NCI-H345 treated with DMSO at 0.1 percent for 48 hours (cell line): Measurements from ENCODE around the gene SLC35A5.
"Not testable (repeated sequence)": the region's sequence is repeated elsewhere in the genome, so short reads cannot be mapped to it uniquely, and the experiment has no call there.

Experiments
- DNase-seq: peaks from one replicate; lab custom pipeline; 2025; ENCODE audit not compliant: unreplicated experiment; lab: John Stamatoyannopoulos, UW

SLC35A5 gene, protein sequence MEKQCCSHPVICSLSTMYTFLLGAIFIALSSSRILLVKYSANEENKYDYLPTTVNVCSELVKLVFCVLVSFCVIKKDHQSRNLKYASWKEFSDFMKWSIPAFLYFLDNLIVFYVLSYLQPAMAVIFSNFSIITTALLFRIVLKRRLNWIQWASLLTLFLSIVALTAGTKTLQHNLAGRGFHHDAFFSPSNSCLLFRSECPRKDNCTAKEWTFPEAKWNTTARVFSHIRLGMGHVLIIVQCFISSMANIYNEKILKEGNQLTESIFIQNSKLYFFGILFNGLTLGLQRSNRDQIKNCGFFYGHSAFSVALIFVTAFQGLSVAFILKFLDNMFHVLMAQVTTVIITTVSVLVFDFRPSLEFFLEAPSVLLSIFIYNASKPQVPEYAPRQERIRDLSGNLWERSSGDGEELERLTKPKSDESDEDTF

DNA sequence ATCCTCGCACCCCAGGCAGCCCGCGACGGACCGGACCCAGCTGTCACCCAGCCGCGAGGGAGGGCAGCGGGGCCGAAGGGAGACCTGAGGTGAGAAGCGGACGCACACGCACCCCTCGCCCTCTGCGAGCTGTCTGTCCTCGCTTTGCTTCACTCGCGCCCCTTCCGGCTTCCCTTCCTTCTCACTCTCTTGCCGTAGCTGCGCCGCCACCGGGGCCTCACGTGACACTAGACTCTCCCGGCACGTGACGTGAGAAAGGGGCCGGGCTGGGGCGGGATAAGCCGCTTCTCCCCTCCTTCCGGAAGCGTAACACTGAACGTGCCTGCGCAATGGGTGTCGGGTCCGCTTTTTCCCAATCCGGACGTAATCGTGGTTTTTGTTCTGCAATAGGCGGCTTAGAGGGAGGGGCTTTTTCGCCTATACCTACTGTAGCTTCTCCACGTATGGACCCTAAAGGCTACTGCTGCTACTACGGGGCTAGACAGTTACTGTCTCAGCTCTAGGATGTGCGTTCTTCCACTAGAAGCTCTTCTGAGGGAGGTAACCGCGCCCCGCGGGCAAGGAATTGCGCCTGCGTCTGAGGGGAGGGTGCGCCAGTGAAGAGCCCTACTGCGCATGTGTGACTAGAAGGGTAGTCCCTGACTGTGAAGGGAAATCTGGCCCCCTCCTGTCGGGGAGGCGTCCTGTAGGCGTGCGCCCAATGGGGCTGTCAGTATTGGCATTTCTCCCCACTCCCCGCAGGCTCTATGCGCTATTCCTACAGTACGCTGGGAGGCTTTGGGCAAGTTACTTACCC, at the start of gene SLC35A5, which contains the start of gene ATG3:
SLC35A5 (plus strand) TSS at position 312 of the 796 bp plus-strand sequence. CDS start 1,359 bp downstream, outside the sequence.
ATG3 (minus strand) TSS at position 229 of the 796 bp plus-strand sequence. CDS start 434 bp downstream, outside the sequence.
- peak; percentile 89 for DNase-seq

DNA sequence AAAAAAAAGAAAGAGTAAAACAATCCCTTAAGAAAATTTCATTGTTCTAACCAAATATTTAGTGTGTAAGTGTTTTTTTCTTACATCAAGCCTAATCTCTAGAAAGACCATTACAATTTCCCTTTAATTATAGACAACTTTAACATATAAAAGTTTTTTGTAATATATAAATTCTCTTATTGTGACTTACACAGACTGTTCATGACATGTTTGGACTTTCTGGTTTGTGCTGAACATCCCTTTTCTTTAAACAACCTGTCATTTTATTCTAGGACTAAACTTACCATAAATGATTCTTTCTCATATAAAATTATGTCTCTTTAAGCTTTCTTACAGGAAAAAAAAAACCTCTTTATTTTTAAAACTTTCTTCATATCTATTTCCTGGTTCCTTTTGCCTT, 49.5 kb upstream of the SLC35A5 start:
- DNase-seq = no peak

DNA sequence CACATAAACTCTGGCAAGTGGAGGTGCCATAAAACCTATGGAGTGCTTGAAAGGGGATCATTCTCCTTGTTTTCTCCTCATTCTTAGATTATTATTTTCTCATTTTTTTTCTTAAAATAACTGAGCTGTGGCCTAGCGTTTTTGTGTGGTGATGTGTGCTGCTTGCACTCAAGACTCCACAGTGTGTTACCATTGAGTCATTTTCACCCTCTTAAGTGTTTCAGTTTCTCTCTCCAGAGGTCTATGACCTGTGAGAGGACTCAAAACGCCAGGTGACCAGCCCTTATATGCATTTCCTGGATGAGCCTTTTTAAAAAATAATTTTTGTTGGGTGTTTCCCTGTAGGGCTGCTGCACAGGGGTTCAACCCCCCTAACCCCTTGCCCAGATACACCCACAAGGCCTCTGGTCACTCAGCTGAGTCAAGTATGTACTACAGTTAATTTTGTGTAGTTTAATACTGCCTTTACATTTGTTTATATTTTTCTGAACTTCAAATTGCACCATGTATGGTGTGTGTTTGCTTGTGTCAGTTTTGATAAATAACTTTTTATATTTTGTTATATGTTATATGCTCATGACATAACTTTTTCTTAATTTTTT, 47.2 kb upstream of the SLC35A5 start:
- no peak for DNase-seq

DNA sequence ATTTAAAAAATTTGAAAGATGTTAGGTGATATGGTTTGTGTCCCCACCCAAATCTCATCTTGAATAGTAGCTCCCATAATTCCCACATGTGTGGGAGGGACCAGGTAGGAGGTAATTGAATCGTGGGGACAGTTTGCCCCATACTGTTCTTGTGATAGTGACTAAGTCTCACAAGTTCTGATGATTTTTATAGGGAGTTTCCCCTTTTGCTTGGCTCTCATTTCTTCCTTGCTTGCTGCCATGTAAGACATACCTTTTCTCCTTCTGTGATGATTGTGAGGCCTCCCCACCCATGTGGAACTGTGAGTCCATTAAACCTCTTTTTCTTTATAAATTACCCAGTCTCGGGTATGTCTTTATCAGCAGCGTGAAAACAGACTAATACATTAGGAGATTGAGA, 42.9 kb upstream of the SLC35A5 start:
- not testable (repeated sequence) for DNase-seq

DNA sequence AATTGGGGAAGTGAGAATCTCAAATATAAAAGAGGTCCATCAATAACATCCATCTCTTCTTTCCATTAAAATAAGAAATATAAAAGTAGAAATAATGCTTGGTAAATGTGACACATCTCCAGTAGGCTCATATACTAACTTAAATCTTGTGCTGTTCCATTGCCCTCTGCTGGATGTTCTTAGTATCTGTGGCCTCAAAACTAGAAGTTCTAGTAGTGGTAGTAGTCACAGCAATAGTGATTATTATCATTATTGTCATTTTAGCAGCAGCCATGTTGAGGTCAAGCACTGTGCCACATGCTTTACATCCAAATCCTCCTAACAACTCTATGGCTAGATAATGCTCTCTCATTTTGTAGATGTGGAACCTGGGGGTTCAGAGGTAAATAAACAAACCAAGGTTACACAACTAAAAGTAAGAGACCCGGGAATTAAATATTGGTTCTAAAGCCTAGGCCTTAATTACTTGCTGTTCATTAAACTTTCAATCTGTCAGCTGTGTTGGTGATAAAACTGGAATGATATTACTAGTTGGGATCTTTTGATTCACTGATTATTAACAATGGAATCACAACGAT, 42.3 kb upstream of the SLC35A5 start:
- peak; percentile 22 for DNase-seq

DNA sequence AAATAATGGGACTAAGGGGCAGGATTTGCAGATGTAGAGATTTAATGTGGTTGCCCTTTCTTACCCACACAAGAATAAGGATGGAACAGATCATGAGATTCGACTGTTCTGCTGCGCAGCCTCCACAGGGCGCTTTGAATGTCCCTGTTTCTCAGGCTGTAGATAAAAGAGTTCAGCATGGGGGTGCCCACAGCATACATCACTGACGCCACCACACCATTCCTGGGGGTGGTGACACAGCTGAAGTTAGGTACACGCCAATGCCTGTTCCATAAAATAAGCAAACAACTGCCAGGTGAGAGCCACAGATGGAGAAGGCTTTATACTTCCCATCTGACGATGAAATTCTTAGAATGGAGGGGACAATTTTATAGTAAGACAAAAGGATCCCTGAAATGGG, 37.7 kb upstream of the SLC35A5 start:
- DNase-seq = not testable (repeated sequence)

DNA sequence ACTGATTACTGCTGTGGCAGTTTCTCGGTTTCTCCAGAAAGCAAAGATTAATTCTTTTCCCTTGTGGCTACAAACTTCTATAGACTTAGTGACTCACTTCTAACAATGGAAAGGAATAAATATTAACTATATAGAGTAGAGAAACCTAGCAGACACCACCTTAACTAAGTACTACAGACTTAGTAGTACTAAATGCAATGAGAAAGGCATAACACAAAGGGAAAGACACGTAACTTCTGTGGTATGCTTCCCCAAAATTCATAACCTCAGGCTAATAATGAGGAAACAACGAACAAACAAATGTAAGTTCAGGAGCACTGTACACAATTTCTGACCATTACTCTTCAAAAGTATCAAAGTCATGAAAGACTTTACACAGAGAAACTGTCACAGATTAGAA, 31.3 kb upstream of the SLC35A5 start:
- DNase-seq = no peak

DNA sequence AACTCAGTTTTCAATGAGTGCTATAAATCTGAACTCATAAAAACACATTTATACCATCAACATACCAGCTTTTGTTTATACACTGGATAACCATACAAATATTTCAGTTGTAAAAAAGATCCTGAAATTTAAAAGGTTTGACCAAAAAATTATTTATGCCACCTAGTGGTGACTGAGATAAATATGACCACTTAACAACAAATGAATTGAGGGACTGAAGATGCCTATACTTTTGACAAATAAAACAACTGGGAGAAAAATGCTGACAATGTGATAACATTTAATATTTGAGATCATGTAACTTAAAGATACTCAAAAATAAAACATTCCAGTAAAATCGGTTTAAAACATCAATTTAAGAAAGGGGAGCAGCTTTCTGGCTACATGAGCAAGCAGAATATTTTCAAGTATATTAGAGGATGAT, 30.5 kb upstream of the SLC35A5 start:
- DNase-seq = no peak

DNA sequence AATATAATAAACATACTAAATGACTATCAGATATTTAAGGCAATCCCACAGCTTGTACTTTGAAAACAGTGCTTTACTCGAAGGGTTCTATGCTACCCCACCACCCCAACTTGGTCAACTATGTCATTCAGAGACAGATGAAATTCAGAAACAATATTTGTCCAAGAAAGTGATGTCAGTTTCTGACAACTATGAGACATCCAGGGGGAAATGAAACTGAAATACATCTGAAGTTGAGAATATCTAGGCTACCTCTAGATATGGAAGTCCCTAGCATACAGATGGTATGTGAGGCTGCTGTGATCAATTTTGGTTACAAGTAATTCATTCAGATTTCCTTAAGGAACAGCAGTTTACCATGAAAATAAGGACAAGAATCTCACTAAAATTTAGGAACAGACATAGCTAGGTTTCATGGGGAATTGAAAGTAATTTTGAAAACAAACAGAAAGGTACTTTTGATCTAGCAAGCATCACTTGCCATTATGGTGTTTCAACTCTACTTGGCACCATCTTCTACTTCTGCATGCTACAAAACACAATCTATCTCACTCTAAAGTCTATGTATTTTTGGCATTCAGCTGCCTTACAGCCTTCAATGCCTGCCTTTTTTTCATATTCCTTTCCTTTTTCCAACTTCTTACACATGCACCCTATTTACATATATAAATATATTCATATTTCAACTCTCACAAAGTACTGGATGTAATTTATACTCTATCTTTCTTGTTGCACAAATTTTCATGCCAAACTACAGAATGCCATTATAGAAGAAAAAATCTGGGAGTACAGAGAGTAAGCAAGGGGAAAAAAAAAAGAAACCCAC, 21.8 kb upstream of the SLC35A5 start:
- DNase-seq = no peak

DNA sequence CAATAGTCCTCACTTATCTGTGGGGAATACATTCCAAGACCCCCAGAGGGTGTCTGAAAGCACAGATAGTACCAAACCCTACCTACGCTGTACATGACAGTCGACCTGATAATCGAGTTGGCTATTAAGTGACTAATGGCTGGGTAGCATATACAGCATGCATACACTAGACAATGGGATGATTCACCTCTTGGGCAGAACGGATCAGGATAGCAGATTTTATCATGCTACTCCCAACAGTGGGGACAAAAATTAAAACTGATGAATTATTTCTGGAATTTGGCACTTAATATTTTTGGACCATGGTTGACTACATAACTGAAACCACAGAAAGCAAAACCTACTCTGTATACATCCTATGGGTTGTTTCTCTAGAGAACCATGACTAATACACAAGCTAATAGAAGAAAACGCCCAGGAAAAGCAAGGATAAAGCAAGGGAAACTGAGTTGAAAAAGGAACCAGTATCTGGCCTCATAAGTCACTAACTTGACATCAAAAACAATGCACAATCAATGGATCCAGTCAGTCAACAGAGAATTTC, 15.6 kb upstream of the SLC35A5 start:
- no peak for DNase-seq

DNA sequence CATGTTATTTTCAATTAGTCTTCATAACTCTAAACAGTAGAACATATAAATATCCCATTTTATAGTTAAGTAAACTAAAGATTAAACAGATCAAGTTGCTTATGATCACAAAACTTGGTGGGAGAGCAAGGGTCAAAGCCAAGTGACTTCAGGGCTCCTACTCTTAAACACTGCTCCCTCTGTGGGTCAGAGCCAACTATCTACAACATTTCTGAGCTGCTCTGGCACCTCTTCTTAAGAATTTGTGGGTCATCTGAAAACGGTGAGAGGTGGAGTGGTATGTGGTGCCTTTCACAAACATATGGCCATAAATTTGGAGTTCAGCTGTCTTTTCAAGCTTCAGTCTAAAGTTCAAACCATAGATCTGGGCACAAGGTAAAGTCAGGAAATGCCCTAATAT, 11.0 kb upstream of the SLC35A5 start:
- no peak for DNase-seq

DNA sequence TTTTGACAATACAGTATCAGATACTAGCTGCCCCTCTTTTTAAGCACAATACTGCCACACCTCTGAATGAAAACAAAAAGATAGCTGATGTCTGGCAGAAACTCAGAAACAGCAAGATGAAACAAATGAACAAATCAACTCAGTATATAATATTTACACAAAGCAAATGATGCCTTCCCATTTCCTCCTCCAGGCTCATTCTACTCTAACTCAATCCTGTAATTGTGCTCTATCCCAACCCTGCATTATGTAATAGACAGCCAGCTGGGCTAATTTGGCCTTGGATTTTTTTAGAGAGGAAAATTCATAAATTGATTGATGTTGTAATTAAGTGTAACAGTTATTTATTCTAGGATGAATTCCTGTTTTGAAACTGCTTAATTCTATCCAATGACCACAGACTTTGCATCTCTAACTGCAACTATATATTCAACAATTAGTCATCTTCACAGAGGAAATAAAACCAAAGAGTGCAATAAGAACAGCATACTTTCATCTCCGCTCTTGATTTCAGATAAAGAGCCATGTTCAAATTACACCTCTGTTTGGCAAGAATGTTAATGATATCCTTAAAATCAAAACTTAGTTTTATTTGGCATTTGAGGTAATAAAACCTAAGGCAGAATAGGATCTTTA, 6.2 kb upstream of the SLC35A5 start:
- DNase-seq = no peak

DNA sequence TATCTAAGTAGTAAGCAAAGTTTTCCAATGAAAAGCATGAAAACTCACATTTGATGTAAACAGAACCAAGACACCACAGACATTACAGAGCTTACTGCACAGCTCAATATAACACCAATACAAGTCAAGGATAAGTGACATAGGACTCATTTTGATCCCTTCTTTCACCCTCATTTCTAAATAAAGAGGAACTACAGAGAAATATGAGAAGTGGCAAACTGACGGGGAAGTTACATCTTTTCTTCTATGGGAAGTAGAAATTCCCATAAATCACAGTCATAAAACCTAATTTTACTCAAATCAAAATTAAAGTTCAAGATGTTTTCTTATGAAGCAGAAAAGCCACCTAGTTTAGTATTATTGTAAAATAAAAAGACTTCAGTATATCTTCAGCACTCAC, 3.9 kb upstream of the SLC35A5 start:
- no peak for DNase-seq

DNA sequence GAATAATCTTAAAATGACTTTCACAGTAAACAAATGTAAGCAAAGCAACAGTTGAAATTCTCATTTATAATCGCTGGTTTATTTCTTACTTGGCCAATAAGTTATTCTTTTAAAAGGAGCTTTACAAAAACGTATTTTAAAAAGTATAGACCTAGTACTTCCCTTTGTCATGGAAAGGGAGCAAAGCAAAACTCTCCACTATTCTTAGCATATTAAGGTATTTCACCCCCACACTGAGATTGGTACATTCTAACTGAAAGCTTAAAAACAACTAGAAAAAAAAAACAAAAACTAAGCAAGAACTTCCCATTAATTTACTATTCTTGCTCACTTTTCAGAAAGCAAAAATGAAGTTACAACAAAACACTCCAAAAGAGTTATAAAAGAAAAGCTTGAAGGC, 1.5 kb upstream of the SLC35A5 start:
- no peak for DNase-seq

DNA sequence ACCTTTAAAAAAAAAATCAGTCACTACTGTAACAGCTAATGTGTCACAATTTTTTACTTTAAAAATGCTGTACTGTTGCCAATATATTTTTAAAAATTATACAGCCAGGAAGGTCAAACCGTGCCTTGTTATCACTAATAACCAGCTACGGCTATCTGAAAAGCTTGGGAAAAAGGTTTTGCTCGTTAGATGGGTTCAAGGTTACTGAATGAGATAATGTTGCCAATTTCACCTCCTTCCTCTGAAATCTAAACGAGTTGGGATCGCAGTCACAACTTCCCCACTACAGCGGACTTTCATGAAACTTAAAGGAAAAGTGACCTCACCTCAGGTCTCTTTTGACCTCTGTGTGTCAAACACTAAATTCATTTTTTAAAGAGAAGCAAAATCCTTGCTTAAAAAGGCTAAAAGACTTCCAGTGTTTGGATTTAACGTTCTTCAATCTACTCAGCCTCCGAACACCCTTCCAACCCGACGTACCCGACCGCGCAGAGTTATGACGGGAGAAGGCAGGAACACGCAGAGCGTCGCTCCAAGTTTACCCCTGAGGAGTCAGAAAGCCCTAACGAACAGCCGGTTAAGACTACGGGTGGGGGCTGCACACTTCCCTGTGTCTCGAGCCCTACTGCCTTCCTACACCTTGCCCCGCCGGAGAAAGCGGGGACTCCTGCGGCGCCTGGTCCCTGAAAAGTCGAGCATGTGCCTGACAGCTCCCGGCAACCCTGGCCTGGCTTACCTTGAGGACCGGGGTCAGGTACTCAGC, 943 bp upstream of the SLC35A5 start:
- DNase-seq = peak; percentile 13

DNA sequence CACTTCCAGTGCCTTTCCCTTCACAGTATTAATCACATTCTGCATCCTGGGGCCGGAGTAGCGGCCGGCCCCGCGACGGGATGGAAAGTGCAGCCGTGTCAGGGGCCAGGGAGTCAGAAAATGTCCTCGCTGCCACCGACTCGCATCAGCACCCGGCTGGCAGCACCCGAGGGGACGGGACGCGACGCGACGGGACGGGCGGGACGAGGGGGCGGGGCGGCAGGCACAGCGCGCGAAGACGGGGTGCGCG, 436 bp upstream of the SLC35A5 start:
- DNase-seq = no peak

DNA sequence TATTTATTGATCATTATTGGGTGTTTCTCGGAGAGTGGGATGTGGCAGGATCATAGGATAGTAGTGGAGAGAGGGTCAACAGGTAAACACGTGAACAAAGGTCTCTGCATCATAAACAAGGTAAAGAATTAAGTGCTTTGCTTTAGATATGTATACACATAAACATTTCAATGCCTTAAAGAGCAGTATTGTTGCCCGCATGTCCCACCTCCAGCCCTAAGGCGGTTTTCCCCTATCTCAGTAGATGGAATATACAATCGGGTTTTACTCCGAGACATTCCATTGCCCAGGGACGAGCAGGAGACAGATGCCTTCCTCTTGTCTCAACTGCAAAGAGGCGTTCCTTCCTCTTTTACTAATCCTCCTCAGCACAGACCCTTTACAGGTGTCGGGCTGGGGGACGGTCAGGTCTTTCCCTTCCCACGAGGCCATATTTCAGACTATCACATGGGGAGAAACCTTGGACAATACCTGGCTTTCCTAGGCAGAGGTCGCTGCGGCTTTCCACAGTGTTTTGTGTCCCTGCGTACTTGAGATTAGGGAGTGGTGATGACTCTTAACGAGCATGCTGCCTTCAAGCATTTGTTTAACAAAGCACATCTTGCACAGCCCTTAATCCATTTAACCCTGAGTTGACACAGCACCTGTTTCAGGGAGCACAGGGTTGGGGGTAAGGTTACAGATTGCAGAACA, 2.5 kb downstream of the SLC35A5 start:
- not testable (repeated sequence) for DNase-seq

DNA sequence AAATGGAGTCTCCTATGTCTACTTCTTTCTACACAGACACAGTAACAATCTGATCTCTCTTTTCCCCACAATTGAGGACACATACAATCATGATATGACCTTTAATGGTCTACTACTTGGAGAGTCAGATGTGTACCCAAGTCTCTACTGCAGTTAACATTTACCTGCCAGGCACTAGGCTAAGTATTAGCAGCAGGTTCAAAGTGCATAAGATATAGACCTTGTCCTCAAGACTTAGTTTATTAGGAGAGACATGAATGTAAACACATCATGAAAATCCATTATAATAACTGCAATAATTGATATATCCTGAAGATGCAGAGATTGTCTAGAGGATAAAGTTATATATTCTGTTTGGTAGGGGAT, 3.1 kb downstream of the SLC35A5 start:
- DNase-seq = no peak

DNA sequence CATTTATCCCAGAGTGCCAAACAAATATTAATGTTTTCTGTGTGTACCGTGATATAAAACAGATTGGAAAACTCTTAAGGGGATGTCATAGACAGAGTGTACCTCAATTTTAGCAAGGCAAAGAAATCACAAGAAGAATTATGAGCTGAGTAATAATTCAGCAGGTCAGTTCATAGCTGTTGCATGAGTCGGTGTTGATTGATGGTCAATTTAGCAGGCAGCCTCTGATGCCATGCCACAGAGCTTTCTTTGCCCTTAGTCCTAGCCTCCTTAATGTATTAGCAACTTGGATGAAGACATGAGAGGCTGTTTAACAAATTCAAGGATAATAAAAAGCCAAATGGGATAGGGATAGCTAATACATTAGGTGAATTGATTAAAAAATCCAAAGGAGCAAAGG, 6.8 kb downstream of the SLC35A5 start:
- DNase-seq = no peak
